NT2/D1 (cell line): ENCODE results near the gene PURA.

ENCODE experiments used
- DNase-seq: peaks from one replicate; pipeline ENCODE4 v3.0.0-alpha.2; 2011; ENCODE audit warnings: low read depth, low spot score
- H3K27me3 ChIP-seq: 2 replicates; pipeline ENCODE4 v1.6.0; 2011; ENCODE audit warnings: mild to moderate bottlenecking; ENCODE audit not compliant: insufficient read length, insufficient read depth
- H3K36me3 ChIP-seq: 2 replicates; pipeline ENCODE4 v1.6.1; 2011; ENCODE audit warnings: mild to moderate bottlenecking, low read length, mixed read lengths; ENCODE audit not compliant: insufficient read depth, insufficient read length
- H3K4me1 ChIP-seq: 2 replicates; pipeline ENCODE4 v1.5.1; 2011; ENCODE audit not compliant: insufficient read depth, insufficient read length
- H3K4me3 ChIP-seq: 2 replicates; pipeline ENCODE4 v1.5.1; 2011; ENCODE audit warnings: low read depth; ENCODE audit not compliant: insufficient read length
- H3K9ac ChIP-seq: 2 replicates; pipeline ENCODE4 v1.6.0; 2011; ENCODE audit warnings: low read depth; ENCODE audit not compliant: insufficient read length
- H3K9me3 ChIP-seq: 2 replicates; pipeline ENCODE4 v1.5.1; 2011; ENCODE audit warnings: mild to moderate bottlenecking, low read length; ENCODE audit not compliant: insufficient read depth
- SUZ12 ChIP-seq: IDR thresholded peaks from 2 replicates; pipeline ENCODE4 v1.6.1; 2011; ENCODE audit not compliant: insufficient read length, insufficient read depth; ENCODE audit errors: extremely low read depth
- YY1 ChIP-seq: IDR thresholded peaks from 2 replicates; pipeline ENCODE4 v1.6.1; 2011; ENCODE audit not compliant: insufficient read length, insufficient read depth
- ZNF274 ChIP-seq: IDR thresholded peaks from 2 replicates; pipeline ENCODE4 v1.6.1; 2011; ENCODE audit warnings: mild to moderate bottlenecking, low read depth, low read length

The PURA gene

GRCh38 chr5:140166911-140167310 is 53.0 kb downstream of the PURA start:
- Histone ChIP-seq H3K9me3 (no peaks in the 10 kb centered on the region), H3K4me1 (no peaks in the 10 kb centered on the region), H3K9ac (no peak overlapping the region), H3K4me3 (no peak overlapping the region), H3K27me3 (no peaks in the 10 kb centered on the region), H3K36me3 (no peaks in the 10 kb centered on the region)
- no peak for DNase-seq
- no peak for TF ChIP-seq ZNF274
- no peak for TF ChIP-seq SUZ12
- TF ChIP-seq YY1 = no peak

GRCh38 chr5:140168371-140168770 is 54.5 kb downstream of the PURA start:
- Histone ChIP-seq H3K27me3 (peaks cover 5% of the 10 kb centered on the region), H3K36me3 (no peaks in the 10 kb centered on the region), H3K9ac (no peak overlapping the region), H3K4me1 (no peaks in the 10 kb centered on the region), H3K9me3 (no peaks in the 10 kb centered on the region), H3K4me3 (no peak overlapping the region)
- DNase-seq = no peak
- TF ChIP-seq SUZ12 (no peak), YY1 (no peak), ZNF274 (no peak)

DNA sequence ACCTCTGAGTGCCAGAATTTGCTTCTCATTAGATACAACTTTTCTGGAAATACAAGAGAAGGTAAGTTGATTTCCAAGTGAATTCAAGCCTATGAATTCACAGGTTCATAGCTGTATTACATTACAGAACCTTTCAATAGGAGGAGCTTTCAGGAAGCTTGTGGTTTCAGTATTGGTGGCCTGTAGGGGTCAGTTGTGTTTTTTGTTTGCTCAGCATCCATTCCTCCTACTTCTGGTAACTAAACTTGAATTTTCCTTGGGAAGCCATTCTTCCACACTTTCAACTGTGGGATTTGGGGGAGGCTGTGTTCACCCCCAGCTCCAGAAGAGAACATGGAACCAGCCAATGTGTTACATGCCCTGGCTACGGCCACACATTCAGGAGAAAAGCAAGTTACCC is 55.5 kb downstream of the PURA start:
- no peaks in the 10 kb centered on the region for H3K4me1 ChIP-seq
- no peak overlapping the region for H3K9ac ChIP-seq
- no peak overlapping the region for H3K4me3 ChIP-seq
- no peaks in the 10 kb centered on the region for H3K36me3 ChIP-seq
- H3K9me3 ChIP-seq = no peaks in the 10 kb centered on the region
- TF ChIP-seq ZNF274 = no peak
- no peak for TF ChIP-seq YY1
- TF ChIP-seq SUZ12 = no peak
- peaks cover 6% of the 10 kb centered on the region for H3K27me3 ChIP-seq
- no peak for DNase-seq

- TF ChIP-seq ZNF274 (no peak), SUZ12 (no peak), YY1 (no peak)
- Histone ChIP-seq H3K4me3 (no peak overlapping the region), H3K27me3 (peaks cover 6% of the 10 kb centered on the region), H3K4me1 (peaks cover 2% of the 10 kb centered on the region), H3K9ac (no peak overlapping the region), H3K9me3 (no peaks in the 10 kb centered on the region), H3K36me3 (no peaks in the 10 kb centered on the region)
- DNase-seq = no peak
Measured at GRCh38 chr5:140172483-140172882, 58.6 kb downstream of the PURA start.

GRCh38 chr5:140174014-140174413 is 60.1 kb downstream of the PURA start:
- no peak for DNase-seq
- Histone ChIP-seq H3K4me1 (peaks cover 2% of the 10 kb centered on the region), H3K4me3 (no peak overlapping the region), H3K9me3 (no peaks in the 10 kb centered on the region), H3K36me3 (no peaks in the 10 kb centered on the region), H3K9ac (no peak overlapping the region), H3K27me3 (peaks cover 6% of the 10 kb centered on the region)
- no peak for TF ChIP-seq SUZ12
- no peak for TF ChIP-seq ZNF274
- no peak for TF ChIP-seq YY1

- peak; percentile 94 for DNase-seq
- peak within 1 kb of the TSS; percentile 78 for H3K4me3 ChIP-seq
- H3K9ac ChIP-seq = peak within 1 kb of the TSS; percentile 90
- TF ChIP-seq ZNF274 = no peak
- TF ChIP-seq SUZ12 = no peak
- TF ChIP-seq YY1 = no peak
- H3K9me3 ChIP-seq = no peaks in the 10 kb centered on the region
- no peaks in the 10 kb centered on the region for H3K36me3 ChIP-seq
- H3K27me3 ChIP-seq = peaks cover 6% of the 10 kb centered on the region
- H3K4me1 ChIP-seq = peaks cover 2% of the 10 kb centered on the region
Measured at GRCh38 chr5:140174465-140175366, 60.8 kb downstream of the PURA start, which contains the start of gene CYSTM1. TSS of gene CYSTM1 (plus strand) at chr5:140175188. CDS start at chr5:140194466, 19,278 bp downstream.
